Endothelial cell of umbilical vein (primary cell): ENCODE data around the gene ASAP2. TPM values are rescaled to one million over a fixed set of nuclear protein-coding genes. Genes with fewer than 3 reads are reported as not detected.

ENCODE experiments used
- BruUV-seq: library from RNA; stranded (reverse); fragments of 400-500 nt; replicated peaks from 2 replicates; lab custom pipeline; 2021; lab: Mats Ljungman, UMichigan
- CTCF ChIA-PET: fragments of 300-600, 350-600 bp; sonication (Branson Sonifier 250); formaldehyde crosslinking; loops from one replicate; lab custom pipeline; 2021; ENCODE audit warnings: antibody characterized with exemption, inconsistent platforms; lab: Charles Lee
- POLR2A ChIA-PET: fragments of 300-600, 350-600 bp; sonication (Branson Sonifier 250); formaldehyde crosslinking; loops from one replicate; lab custom pipeline; 2021; ENCODE audit warnings: antibody characterized with exemption, inconsistent platforms; lab: Charles Lee
- DNase-seq: peaks from one replicate; pipeline ENCODE4 v3.0.0-alpha.2; 2011; ENCODE audit warnings: low read depth, low spot score
- FAIRE-seq: peaks from 2 replicates; lab custom pipeline; 2011; peaks lifted over from hg19 to GRCh38; lab: Jason Lieb, UNC
- H2AFZ ChIP-seq: 2 replicates; pipeline ENCODE4 v1.6.0; 2012; ENCODE audit warnings: low read depth, low read length, control low read depth, inconsistent platforms
- H3K27ac ChIP-seq: 2 replicates; pipeline ENCODE4 v1.5.1; 2011; ENCODE audit warnings: low read depth, mild to moderate bottlenecking, control low read depth, low read length, moderate library complexity; ENCODE audit not compliant: insufficient read depth
- H3K27me3 ChIP-seq, 2 experiments: 2 replicates each; pipeline versions ENCODE4 v1.6.0 to v1.6.1; 2011; ENCODE audit warnings: low read length in 2 of 2, mixed read lengths in 1 of 2; ENCODE audit not compliant: control insufficient read depth in 2 of 2, insufficient read depth in 2 of 2
- H3K36me3 ChIP-seq, 2 experiments: 2 replicates in 1 of 2; 3 replicates in 1 of 2; pipeline ENCODE4 v1.5.1; 2011; ENCODE audit warnings: low read length in 2 of 2, mild to moderate bottlenecking in 1 of 2, moderate library complexity in 1 of 2; ENCODE audit not compliant: control insufficient read depth in 2 of 2, insufficient read depth in 2 of 2; ENCODE audit errors: extremely low read depth in 1 of 2
- H3K4me1 ChIP-seq: 3 replicates; pipeline ENCODE4 v1.5.1; 2011; ENCODE audit warnings: mild to moderate bottlenecking, low read length; ENCODE audit not compliant: control insufficient read depth, insufficient read depth; ENCODE audit errors: extremely low read depth
- H3K4me2 ChIP-seq: 2 replicates; pipeline ENCODE4 v1.6.1; 2011; ENCODE audit warnings: low read length, control low read depth, mixed read lengths; ENCODE audit not compliant: insufficient read depth
- H3K4me3 ChIP-seq, 3 experiments: fragments of 200-600 bp in 1 of 3; sonication (generic), shearing (Covaris generic) in 1 of 3; replicated peaks in 1 of 3; 2 replicates each; pipeline ENCODE4 v1.5.1; 2011 to 2016; ENCODE audit warnings: control low read depth in 3 of 3, low read length in 3 of 3, mild to moderate bottlenecking in 2 of 3, inconsistent platforms in 1 of 3, low read depth in 1 of 3, moderate library complexity in 1 of 3; ENCODE audit not compliant: insufficient read depth in 1 of 3
- H3K79me2 ChIP-seq: 2 replicates; pipeline ENCODE4 v1.6.0; 2012; ENCODE audit warnings: low read length, inconsistent platforms; ENCODE audit not compliant: control insufficient read depth, insufficient read depth
- H3K9ac ChIP-seq: replicated peaks from 2 replicates; pipeline ENCODE3; 2011; ENCODE audit warnings: low read length, control low read depth; ENCODE audit not compliant: insufficient read depth; ENCODE audit errors: extremely low read depth
- H3K9me1 ChIP-seq: replicated peaks from 3 replicates; pipeline ENCODE4 v1.6.0; 2011; ENCODE audit warnings: mild to moderate bottlenecking, low read length; ENCODE audit not compliant: control insufficient read depth, insufficient read depth; ENCODE audit errors: extremely low read depth
- H3K9me3 ChIP-seq: replicated peaks from 2 replicates; pipeline ENCODE4 v1.5.1; 2012; ENCODE audit warnings: low read length, inconsistent platforms; ENCODE audit not compliant: control insufficient read depth, insufficient read depth
- H4K20me1 ChIP-seq: replicated peaks from 2 replicates; pipeline ENCODE3; 2011; ENCODE audit warnings: mild to moderate bottlenecking, low read length; ENCODE audit not compliant: control insufficient read depth, insufficient read depth; ENCODE audit errors: extremely low read depth
- CTCF ChIP-seq, 2 donors: IDR thresholded peaks; 1 replicate in 1 of 2; 2 replicates in 1 of 2; pipeline ENCODE4 v1.5.1; 2011; ENCODE audit warnings: low read length in 2 of 2, mild to moderate bottlenecking in 2 of 2, moderate library complexity in 2 of 2, control low read depth in 1 of 2, inconsistent platforms in 1 of 2, low read depth in 1 of 2; ENCODE audit not compliant: insufficient read depth in 1 of 2; ENCODE audit errors: extremely low read depth in 1 of 2
- EZH2 ChIP-seq: IDR thresholded peaks from 2 replicates; pipeline ENCODE4 v1.6.1; 2012; ENCODE audit warnings: borderline replicate concordance, low read depth, mild to moderate bottlenecking, moderate library complexity, low read length, inconsistent platforms; ENCODE audit not compliant: severe bottlenecking
- FOS ChIP-seq: IDR thresholded peaks from 2 replicates; pipeline ENCODE4 v1.6.1; 2011; ENCODE audit warnings: mild to moderate bottlenecking, low read length, moderate library complexity, borderline replicate concordance; ENCODE audit not compliant: insufficient read depth
- GATA2 ChIP-seq: IDR thresholded peaks from 2 replicates; pipeline ENCODE4 v1.7.0; 2011; ENCODE audit warnings: low read depth, mild to moderate bottlenecking, moderate library complexity, mixed read lengths, low read length; ENCODE audit not compliant: insufficient read length, insufficient read depth
- JUN ChIP-seq: IDR thresholded peaks from 2 replicates; pipeline ENCODE4 v1.6.1; 2011; ENCODE audit warnings: borderline replicate concordance, low read depth; ENCODE audit not compliant: insufficient read length, insufficient read depth
- MAX ChIP-seq: IDR thresholded peaks from 2 replicates; pipeline ENCODE4 v1.6.1; 2011; ENCODE audit not compliant: insufficient read depth, insufficient read length
- MYC ChIP-seq: IDR thresholded peaks from one replicate; pipeline ENCODE4 v1.6.1; 2011; ENCODE audit warnings: mild to moderate bottlenecking, low read depth, low read length
- POLR2A ChIP-seq: IDR thresholded peaks from 2 replicates; pipeline ENCODE4 v1.6.1; 2012; ENCODE audit warnings: low read depth, mild to moderate bottlenecking, control low read depth, low read length
- POLR2AphosphoS5 ChIP-seq: IDR thresholded peaks from 2 replicates; pipeline ENCODE4 v1.6.1; 2012; ENCODE audit warnings: low read depth, mild to moderate bottlenecking, control low read depth, low read length, moderate library complexity; ENCODE audit not compliant: insufficient read depth
- dilution Hi-C: fragments of 300-500 bp; cut with MboI; formaldehyde crosslinking; loops from one replicate; pipeline ENCODE4 v1.15.0; 2019; ENCODE audit warnings: low sequenced_read_pairs; ENCODE audit not compliant: extremely low pct_ligation_motif_present
- intact Hi-C: fragments of 100-400 bp; cut with micrococcal nuclease; formaldehyde crosslinking; loops from one replicate; pipeline ENCODE4 v1.10.0; 2022
- polyA plus RNA-seq, 4 experiments: library from polyadenylated mRNA; depleted of rRNA in 3 of 4; stranded (reverse) in 3 of 4; unstranded in 1 of 4; fragments of >200 nt; gene quantifications; 2 replicates each; pipeline versions ENCODE4 v1.2.1 to v1.2.3, GENCODE V29; 2011 to 2012; ENCODE audit warnings: missing spikeins in 1 of 4
- total RNA-seq: library from RNA; stranded (reverse); gene quantifications from 2 replicates; pipeline ENCODE4 v1.2.3, GENCODE V29; 2021

ASAP2 gene
- total and polyA plus RNA-seq, 2 donors (not counting 3 experiments of a cell fraction or from before 2014, with no cell fraction given): 31.1 to 79.2 TPM

GRCh38 chr2:9203876-9204275, 2.7 kb upstream of the ASAP2 start:
- CTCF ChIA-PET: interaction anchor here (1.0 to 5.6 kb wide), 5 partner anchors 30 to 168 kb away, joined by 4 to 59 read pairs (median 15); no protein-coding TSS in a partner anchor
- TF ChIP-seq GATA2: no peak
- TF ChIP-seq FOS: no peak
- TF ChIP-seq POLR2A: no peak
- TF ChIP-seq MYC: no peak
- no peak for TF ChIP-seq EZH2
- TF ChIP-seq MAX: no peak
- no peak for TF ChIP-seq POLR2AphosphoS5
- TF ChIP-seq CTCF (IDR thresholded peaks at IDR 0.05; ENCODE audit: extremely low read depth in 1 of 2, insufficient read depth in 1 of 2, low read depth in 1 of 2, low read length in 2 of 2): no peak
- no peak for TF ChIP-seq JUN
- H3K79me2 ChIP-seq: peaks cover 20% of the 10 kb centered on the region
- DNase-seq (no peak), FAIRE-seq (no peak)
- H3K4me1 ChIP-seq: peaks cover 28% of the 10 kb centered on the region
- no peaks in the 10 kb centered on the region for H3K9me3 ChIP-seq
- intact Hi-C loops (no loop called here), dilution Hi-C loops (no loop called here)
- no peak overlapping the region for H3K4me3 ChIP-seq
- H3K27me3 ChIP-seq: no peaks in the 10 kb centered on the region
- no peak overlapping the region for H3K4me2 ChIP-seq
- POLR2A ChIA-PET: no interaction called here
- no peak overlapping the region for H2AFZ ChIP-seq
- no peak overlapping the region for H3K27ac ChIP-seq
- BruUV-seq: no TSS peak
- H3K9ac ChIP-seq: no peak overlapping the region
- H4K20me1 ChIP-seq: no peaks in the 10 kb centered on the region
- no peaks in the 10 kb centered on the region for H3K9me1 ChIP-seq
- H3K36me3 ChIP-seq: no peaks in the 10 kb centered on the region
